ENCODE data around the gene IKBKE.
A peak's percentile ranks its signal among the peaks of the same experiment; 100 is the strongest.

GRCh38 chr1:206489980-206490770 lies 19.9 kb downstream of the IKBKE start:
- TF ChIP-seq CTCF (IDR thresholded peaks at IDR 0.05) (peak; percentile 97), REST (IDR thresholded peaks at IDR 0.05; ENCODE audit: insufficient read depth in 1 of 2, low read depth in 2 of 2, low read length in 1 of 2) (0 out of 4 replicates have a peak, but pooled peaks of 1 of the 2 experiments have one; percentile 48), POLR2AphosphoS5 (IDR thresholded peaks at IDR 0.05; ENCODE audit: low read depth, low read length) (no peak), TCF7L2 (IDR thresholded peaks at IDR 0.05; ENCODE audit: low read depth, low read length) (no peak)
